ENCODE results near the gene FMN1.

Gene FMN1
- total RNA-seq: 39.9 to 144 (median 79.6) reads per million in 18 experiments

GRCh38 chr15:33194704-33195670 lies at the start of gene FMN1:
Gene FMN1, minus strand, starts transcription at chr15:33194714. Its CDS starts 39,800 bp downstream, at chr15:33154914.
- peak; percentile 95 for DNase-seq

GRCh38 chr15:33243869-33244268 lies 49.4 kb upstream of the FMN1 start:
- DNase-seq: peak in 1 of 2 donors; percentile 13

- DNase-seq: no peak
Observed at GRCh38 chr15:33243393-33243792, 48.9 kb upstream of the FMN1 start.

- peak; percentile 23 to 36 for DNase-seq
Observed at GRCh38 chr15:33242669-33243191, 48.2 kb upstream of the FMN1 start.

GRCh38 chr15:33242165-33242564 lies 47.7 kb upstream of the FMN1 start:
- no peak for DNase-seq

GRCh38 chr15:33236841-33237509 lies 42.5 kb upstream of the FMN1 start:
- no peak for DNase-seq

- DNase-seq: peak in 1 of 2 donors; percentile 23
Observed at GRCh38 chr15:33234020-33234461, 39.5 kb upstream of the FMN1 start.

- DNase-seq: peak; percentile 81 to 82
Observed at GRCh38 chr15:33226559-33227181, 32.2 kb upstream of the FMN1 start.

GRCh38 chr15:33218071-33218491 lies 23.6 kb upstream of the FMN1 start:
- no peak for DNase-seq

- DNase-seq: peak; percentile 59 to 67
Observed at GRCh38 chr15:33215941-33216872, 21.7 kb upstream of the FMN1 start.

GRCh38 chr15:33211176-33211808 lies 16.8 kb upstream of the FMN1 start:
- no peak for DNase-seq

GRCh38 chr15:33209575-33210481 lies 15.3 kb upstream of the FMN1 start:
- DNase-seq: peak; percentile 62 to 69

GRCh38 chr15:33207646-33208045 lies 13.1 kb upstream of the FMN1 start:
- DNase-seq: no peak

- DNase-seq: no peak
Observed at GRCh38 chr15:33206366-33206765, 11.9 kb upstream of the FMN1 start.

- no peak for DNase-seq
Observed at GRCh38 chr15:33204926-33205325, 10.4 kb upstream of the FMN1 start.

GRCh38 chr15:33204087-33204486 lies 9.6 kb upstream of the FMN1 start:
- no peak for DNase-seq

- peak; percentile 60 to 76 for DNase-seq
Observed at GRCh38 chr15:33201491-33202231, 7.1 kb upstream of the FMN1 start.

- DNase-seq: no peak
Observed at GRCh38 chr15:33200903-33201302, 6.4 kb upstream of the FMN1 start.

GRCh38 chr15:33200444-33200843 lies 5.9 kb upstream of the FMN1 start:
- DNase-seq: no peak

Data from inflammatory macrophage (primary cell).